ENCODE measurements around the gene KIAA1671. TPM values are rescaled to one million over a fixed set of nuclear protein-coding genes. Genes with fewer than 3 reads are reported as not detected.
A peak's percentile ranks its signal among the peaks of the same experiment; 100 is the strongest.

The KIAA1671 gene
- total and polyA plus RNA-seq, 2 of the 13 experiments (the other 11 are each of a cell fraction or from before 2014, with no cell fraction given) = 13.5 to 13.6 TPM

- 3% methylated on average over 2 of the region's 2 CpGs for WGBS (ENCODE audit: low lambda C conversion rate)
- H3K79me2 ChIP-seq (ENCODE audit: insufficient read depth, low read length) = no peaks in the 10 kb centered on the region
- TF ChIP-seq ZKSCAN1 (IDR thresholded peaks at IDR 0.05; ENCODE audit: low read length) (no peak), SETDB1 (CRISPR knock-in tag; IDR thresholded peaks at IDR 0.05; ENCODE audit: borderline replicate concordance) (no peak), AKNA (CRISPR knock-in tag; IDR thresholded peaks at IDR 0.05; ENCODE audit: borderline replicate concordance) (no peak), NPAS2 (CRISPR knock-in tag; IDR thresholded peaks at IDR 0.05; ENCODE audit: borderline replicate concordance) (no peak), ZNF326 (CRISPR knock-in tag; IDR thresholded peaks at IDR 0.05; ENCODE audit: borderline replicate concordance) (no peak), ATF7 (IDR thresholded peaks at IDR 0.05) (no peak), ATF7 (CRISPR knock-in tag; IDR thresholded peaks at IDR 0.05) (no peak), SSRP1 (CRISPR knock-in tag; IDR thresholded peaks at IDR 0.05) (no peak), GTF2F1 (IDR thresholded peaks at IDR 0.05; ENCODE audit: low read length) (no peak), SKI (IDR thresholded peaks at IDR 0.05; ENCODE audit: partially characterized antibody) (no peak)
- TF ChIP-seq, protein P1, sequence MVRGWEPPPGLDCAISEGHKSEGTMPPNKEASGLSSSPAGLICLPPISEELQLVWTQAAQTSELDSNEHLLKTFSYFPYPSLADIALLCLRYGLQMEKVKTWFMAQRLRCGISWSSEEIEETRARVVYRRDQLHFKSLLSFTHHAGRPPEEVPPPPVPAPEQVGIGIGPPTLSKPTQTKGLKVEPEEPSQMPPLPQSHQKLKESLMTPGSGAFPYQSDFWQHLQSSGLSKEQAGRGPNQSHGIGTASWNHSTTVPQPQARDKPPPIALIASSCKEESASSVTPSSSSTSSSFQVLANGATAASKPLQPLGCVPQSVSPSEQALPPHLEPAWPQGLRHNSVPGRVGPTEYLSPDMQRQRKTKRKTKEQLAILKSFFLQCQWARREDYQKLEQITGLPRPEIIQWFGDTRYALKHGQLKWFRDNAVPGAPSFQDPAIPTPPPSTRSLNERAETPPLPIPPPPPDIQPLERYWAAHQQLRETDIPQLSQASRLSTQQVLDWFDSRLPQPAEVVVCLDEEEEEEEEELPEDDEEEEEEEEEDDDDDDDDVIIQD (CRISPR knock-in tag; IDR thresholded peaks at IDR 0.05; ENCODE audit: low read depth) = no peak
- ChIA-PET POLR2A (no interaction called here), CTCF (ENCODE audit: low intra/inter-chr PET ratio, low total read pairs) (no interaction called here)
- H3K4me1 ChIP-seq (ENCODE audit: insufficient read depth, low read length) = peaks cover 15% of the 10 kb centered on the region
- FAIRE-seq (no peak), ATAC-seq (peak; percentile 45), DNase-seq (ENCODE audit: low spot score) (no peak)
- no peaks in the 10 kb centered on the region for H4K20me1 ChIP-seq (ENCODE audit: insufficient read depth, low read length)
- no peak overlapping the region for H2AFZ ChIP-seq (ENCODE audit: low read length)
- H3K36me3 ChIP-seq (replicated peaks in 1 of 2; ENCODE audit: control insufficient read depth in 1 of 2, insufficient read depth in 2 of 2, low read length in 2 of 2) = no peaks in the 10 kb centered on the region
- no peak overlapping the region for H3K27ac ChIP-seq (ENCODE audit: extremely low read length, insufficient read depth, low read length)
- peak overlapping the region; percentile 24 for H3K4me2 ChIP-seq (ENCODE audit: low read depth, low read length)
- no peaks in the 10 kb centered on the region for H3K27me3 ChIP-seq (ENCODE audit: control insufficient read depth in 1 of 2, insufficient read depth in 2 of 2, low read length in 2 of 2)
- intact Hi-C loops (cut with micrococcal nuclease; ENCODE audit: unreplicated experiment) (no loop called here), in situ Hi-C loops (cut with HindIII; ENCODE audit: extremely low pct_ligation_motif_present, low pct_unique_long_range_greater_than_20kb) (no loop called here)
- no TSS peak for BruUV-seq (replicated peaks)
- H3K9ac ChIP-seq (ENCODE audit: insufficient read depth, low read depth, low read length) = no peak overlapping the region
- no peak overlapping the region for H3K4me3 ChIP-seq (replicated peaks in 1 of 3; ENCODE audit: insufficient read depth in 1 of 3, low read depth in 2 of 3, low read length in 3 of 3)
- no peaks in the 10 kb centered on the region for H3K9me3 ChIP-seq (ENCODE audit: low read length)
These were observed 255.8 kb downstream of the KIAA1671 start for GRCh38 chr22:25208328-25208727.
